K562 (cell line): Measurements from ENCODE around the gene NTRK3. TPM values are rescaled to one million over a fixed set of nuclear protein-coding genes. Genes with fewer than 3 reads are reported as not detected.

Experiments used
- ATAC-seq: fragments of 200-7000 bp; cut with Tn5 transposase; 3 replicates; pipeline ENCODE4 v1.9.1; 2020; ENCODE audit warnings: moderate library complexity
- BruUV-seq: library from RNA; stranded (reverse); fragments of 400-500 nt; replicated peaks from 2 replicates; lab custom pipeline; 2021; lab: Mats Ljungman, UMichigan
- CTCF ChIA-PET: fragments of 300-600 bp; formaldehyde crosslinking; extraction: SDS; loops from one replicate; lab custom pipeline; 2021; ENCODE audit warnings: low intra/inter-chr PET ratio; lab: Yijun Ruan, JAX
- POLR2A ChIA-PET: fragments of 300-600, 350-650 bp; sonication (Branson Sonifier 250); formaldehyde crosslinking; extraction: SDS; loops from one replicate; lab custom pipeline; 2021; ENCODE audit warnings: antibody characterized with exemption, inconsistent platforms; lab: Yijun Ruan, JAX
- DNase-seq, 4 experiments: peaks; one replicate each; pipeline versions ENCODE4 v3.0.0 to v3.0.0-alpha.2; 2011 to 2018; ENCODE audit warnings: low spot score in 3 of 4, mixed read lengths in 3 of 4; ENCODE audit errors: extremely low read depth in 1 of 4
- FAIRE-seq: peaks from 2 replicates; lab custom pipeline; 2011; peaks lifted over from hg19 to GRCh38; lab: Jason Lieb, UNC
- H2AFZ ChIP-seq: 2 replicates; pipeline ENCODE4 v1.6.0; 2011; ENCODE audit warnings: low read depth, low read length, control low read depth, inconsistent platforms
- H3K27ac ChIP-seq: fragments of 200-600 bp; 3 replicates; pipeline ENCODE4 v1.8.0; 2011; ENCODE audit warnings: low read depth, mild to moderate bottlenecking, control low read depth, inconsistent platforms, low read length, moderate library complexity, mixed read lengths; ENCODE audit errors: extremely low read depth
- H3K27me3 ChIP-seq, 2 experiments: fragments of 300-600 bp in 1 of 2; 2 replicates in 1 of 2; 3 replicates in 1 of 2; pipeline versions ENCODE4 v1.6.0 to v1.8.0; 2011; ENCODE audit warnings: inconsistent platforms in 2 of 2, low read length in 2 of 2, mild to moderate bottlenecking in 1 of 2, mixed read lengths in 1 of 2, moderate library complexity in 1 of 2; ENCODE audit not compliant: control insufficient read depth in 2 of 2, insufficient read depth in 2 of 2
- H3K36me3 ChIP-seq: fragments of 300-600 bp; 3 replicates; pipeline ENCODE4 v1.8.0; 2011; ENCODE audit warnings: mild to moderate bottlenecking, low read length, inconsistent platforms; ENCODE audit not compliant: control insufficient read depth, insufficient read depth
- H3K4me1 ChIP-seq, 2 experiments: fragments of 200-600 bp in 1 of 2; replicated peaks in 1 of 2; 2 replicates in 1 of 2; 3 replicates in 1 of 2; pipeline versions ENCODE4 v1.5.1 to v1.8.0; 2011; ENCODE audit warnings: inconsistent platforms in 2 of 2, low read length in 2 of 2, mild to moderate bottlenecking in 1 of 2, mixed read lengths in 1 of 2, moderate library complexity in 1 of 2; ENCODE audit not compliant: control insufficient read depth in 2 of 2, insufficient read depth in 2 of 2
- H3K4me2 ChIP-seq: 2 replicates; pipeline ENCODE4 v1.6.1; 2011; ENCODE audit warnings: low read length, control low read depth, inconsistent platforms, mixed read lengths; ENCODE audit not compliant: insufficient read depth
- H3K4me3 ChIP-seq: fragments of 200-600 bp; sonication (generic), shearing (Covaris generic); 2 replicates; pipeline ENCODE4 v1.5.1; 2016; ENCODE audit warnings: control low read depth, inconsistent platforms
- H3K79me2 ChIP-seq: fragments of 200-600 bp; 3 replicates; pipeline ENCODE4 v1.8.0; 2011; ENCODE audit warnings: low read length, inconsistent platforms; ENCODE audit not compliant: control insufficient read depth, insufficient read depth
- H3K9ac ChIP-seq, 2 experiments: 2 replicates each; pipeline versions ENCODE4 v1.6.0 to v1.6.1; 2011; ENCODE audit warnings: low read depth in 2 of 2, low read length in 2 of 2, control low read depth in 1 of 2, inconsistent platforms in 1 of 2, mild to moderate bottlenecking in 1 of 2, mixed read lengths in 1 of 2; ENCODE audit not compliant: insufficient read depth in 1 of 2
- H3K9me1 ChIP-seq: one replicate; pipeline ENCODE4 v1.6.0; 2011; ENCODE audit warnings: inconsistent platforms, mild to moderate bottlenecking, low read length, moderate library complexity; ENCODE audit not compliant: control insufficient read depth, insufficient read depth
- H3K9me3 ChIP-seq: replicated peaks from 2 replicates; pipeline ENCODE4 v1.5.1; 2011; ENCODE audit warnings: low read depth, low read length, inconsistent platforms; ENCODE audit not compliant: control insufficient read depth, insufficient read depth
- H4K20me1 ChIP-seq: replicated peaks from 2 replicates; pipeline ENCODE4 v1.6.1; 2011; ENCODE audit warnings: low read length, inconsistent platforms, mixed read lengths; ENCODE audit not compliant: control insufficient read depth, insufficient read depth
- CEBPB ChIP-seq: fragments of 450-650 bp; IDR thresholded peaks from 2 replicates; pipeline ENCODE4 v1.6.1; 2016; ENCODE audit warnings: missing genetic modification characterization, missing compliant biosample characterization
- GATAD2A ChIP-seq: fragments of 450-650 bp; IDR thresholded peaks from 2 replicates; pipeline ENCODE4 v1.6.1; 2017
- KDM5B ChIP-seq: fragments of 200-600 bp; sonication (generic); IDR thresholded peaks from 2 replicates; pipeline ENCODE4 v1.6.1; 2012; ENCODE audit warnings: low read depth, mild to moderate bottlenecking, moderate library complexity, low read length, control low read depth, inconsistent platforms; ENCODE audit not compliant: insufficient replicate concordance
- MECOM ChIP-seq: fragments of 250-450 bp; sonication (Bioruptor Pico); IDR thresholded peaks from 2 replicates; pipeline ENCODE4 v1.8.0; 2022; ENCODE audit warnings: inconsistent platforms
- NELFE ChIP-seq: IDR thresholded peaks from 2 replicates; pipeline ENCODE4 v1.6.1; 2011; ENCODE audit warnings: mild to moderate bottlenecking; ENCODE audit not compliant: insufficient read depth, insufficient read length
- POLR2AphosphoS5 ChIP-seq: IDR thresholded peaks from 2 replicates; pipeline ENCODE4 v1.6.1; 2011; ENCODE audit warnings: mild to moderate bottlenecking, low read depth, low read length, moderate library complexity; ENCODE audit not compliant: control insufficient read depth, insufficient read depth
- POU5F1 ChIP-seq: fragments of 150-350 bp; IDR thresholded peaks from 2 replicates; pipeline ENCODE4 v1.6.1; 2014; ENCODE audit warnings: borderline replicate concordance, low read length, low read depth, mild to moderate bottlenecking; ENCODE audit not compliant: partially characterized antibody
- SNIP1 ChIP-seq: fragments of 450-650 bp; IDR thresholded peaks from 2 replicates; pipeline ENCODE4 v1.7.1; 2017; ENCODE audit warnings: low read depth, mild to moderate bottlenecking
- SP2 ChIP-seq: IDR thresholded peaks from 2 replicates; pipeline ENCODE4 v1.6.1; 2011; ENCODE audit warnings: mild to moderate bottlenecking, low read depth, low read length, moderate library complexity; ENCODE audit not compliant: poor library complexity, severe bottlenecking; ENCODE audit errors: extremely low read depth
- TFAM ChIP-seq: fragments of 250-450 bp; sonication (Bioruptor Pico); conservative IDR thresholded peaks from 2 replicates; pipeline ENCODE4 v1.5.0; 2021; ENCODE audit warnings: mild to moderate bottlenecking, moderate library complexity
- XRCC5 ChIP-seq: fragments of 200-400 bp; formaldehyde crosslinking; IDR thresholded peaks from 2 replicates; pipeline ENCODE4 v1.6.1; 2017; ENCODE audit warnings: low read depth, mild to moderate bottlenecking, low read length
- ZBTB7A ChIP-seq: IDR thresholded peaks from 2 replicates; pipeline ENCODE4 v1.6.1; 2011; ENCODE audit warnings: low read depth, mild to moderate bottlenecking, low read length, moderate library complexity, borderline replicate concordance; ENCODE audit not compliant: control insufficient read depth
- ZNF121 ChIP-seq: sonication (generic); formaldehyde crosslinking; conservative IDR thresholded peaks from 2 replicates; pipeline ENCODE4 v1.8.0; 2022; ENCODE audit warnings: missing genetic modification reagents
- ZNF282 ChIP-seq: sonication (generic); formaldehyde crosslinking; IDR thresholded peaks from 2 replicates; pipeline ENCODE4 v1.8.1; 2023; ENCODE audit warnings: missing genetic modification reagents
- ZNF780A ChIP-seq: fragments of 250-450 bp; sonication (Bioruptor Pico); IDR thresholded peaks from 2 replicates; pipeline ENCODE4 v1.5.0; 2021; ENCODE audit warnings: mild to moderate bottlenecking
- WGBS: fragments of 100-300 bp; shearing (Covaris generic); methylation state at CpG from one replicate; pipeline ENCODE4 v1.1.6; 2016; ENCODE audit warnings: low coverage, mixed read lengths; ENCODE audit not compliant: insufficient coverage; ENCODE audit errors: missing lambda C conversion rate; 5-methylcytosine and 5-hydroxymethylcytosine counted together
- in situ Hi-C: fragments of 300-500 bp; cut with MboI; formaldehyde crosslinking; loops from 4 replicates; pipeline ENCODE4 v1.15.0; 2018; ENCODE audit warnings: inconsistent platforms, mixed read lengths
- intact Hi-C: fragments of 100-400 bp; cut with micrococcal nuclease; formaldehyde crosslinking; loops from 2 replicates; pipeline ENCODE4 v1.14.2; 2022
- polyA plus RNA-seq, 8 experiments: library from polyadenylated mRNA; depleted of rRNA in 4 of 8; stranded (reverse) in 5 of 8; unstranded in 3 of 8; fragments of >200 nt; fragmentation: Nextera tagmentation in 2 of 8; fragmentation: Illumina TruSeq in 1 of 8; extraction: Ambion mirVana in 2 of 8; extraction: Trizol in 1 of 8; gene quantifications; 2 replicates each; pipeline versions ENCODE4 v1.2.1 to v1.2.3, GENCODE V29; 2011 to 2014; ENCODE audit warnings: inconsistent platforms in 1 of 8, missing spikeins in 1 of 8
- total RNA-seq, 7 experiments: library from RNA; depleted of rRNA in 6 of 7; stranded (reverse); fragments of >200 nt in 6 of 7; fragmentation: Illumina TruSeq in 2 of 7; extraction: Trizol in 2 of 7; gene quantifications; 2 replicates each; pipeline versions ENCODE4 v1.2.1 to v1.2.3, GENCODE V29; 2011 to 2021; ENCODE audit warnings: low replicate concordance in 1 of 7
- TF ChIP-seq, protein P1 (sequence below): fragments of 450-650 bp; IDR thresholded peaks from 2 replicates; pipeline ENCODE4 v1.6.1; 2016
- TF ChIP-seq, protein P2 (sequence below): fragments of 250-450 bp; sonication (Bioruptor Pico); IDR thresholded peaks from 2 replicates; pipeline ENCODE4 v1.5.0; 2021
- TF ChIP-seq, protein P3 (sequence below): sonication (generic); formaldehyde crosslinking; IDR thresholded peaks from 2 replicates; pipeline ENCODE4 v1.8.1; 2022; ENCODE audit warnings: missing genetic modification reagents

The NTRK3 gene
- total and polyA plus RNA-seq, 9 of the 15 experiments (the other 6 are each of a cell fraction or from before 2014, with no cell fraction given), result 0.11 to 0.13 TPM; not detected in 7

DNA sequence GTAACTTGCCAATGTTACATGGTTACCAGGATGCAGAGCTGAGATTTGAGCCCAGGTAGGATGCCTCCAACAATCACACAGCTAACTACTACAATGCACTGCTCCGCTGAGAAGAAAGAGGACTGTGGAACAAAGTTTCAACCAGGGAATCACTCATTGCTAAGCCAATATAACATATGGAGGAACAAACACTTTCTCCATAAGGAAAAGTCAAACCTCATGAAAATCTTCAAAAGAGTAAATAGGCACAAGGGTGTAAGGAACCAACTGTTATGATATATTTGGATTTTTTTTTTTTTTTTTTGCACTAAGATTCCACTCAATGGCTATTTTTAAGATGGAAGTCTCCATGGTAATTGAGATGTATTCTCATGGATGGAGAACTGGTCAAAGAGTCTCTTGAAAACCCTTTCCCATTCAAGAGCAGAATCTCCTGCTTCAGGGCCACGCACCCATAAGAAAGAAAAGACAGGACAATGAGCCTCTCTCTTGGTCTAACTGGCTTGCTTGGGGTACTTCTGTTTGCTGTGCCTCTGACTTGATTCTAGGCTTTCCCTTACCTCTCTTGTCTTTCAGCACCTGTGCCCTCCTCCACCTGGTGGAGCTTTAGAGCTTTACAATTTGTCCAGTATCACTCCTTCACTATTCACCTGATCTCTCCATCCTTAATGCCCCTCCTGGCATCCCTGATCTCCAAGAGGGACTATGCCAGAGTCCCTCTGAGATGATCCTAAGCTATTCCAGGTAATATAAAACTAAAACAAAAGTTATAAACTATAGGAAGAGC lies 252.8 kb downstream of the NTRK3 start:
- H3K9ac ChIP-seq, result no peak overlapping the region
- POLR2A ChIA-PET, result no interaction called here
- H3K36me3 ChIP-seq, result no peaks in the 10 kb centered on the region
- no peak overlapping the region for H3K27ac ChIP-seq
- intact Hi-C loops, result no loop called here
- 0% methylated on average over 2 of the region's 2 CpGs for WGBS
- H3K79me2 ChIP-seq, result no peaks in the 10 kb centered on the region
- no peaks in the 10 kb centered on the region for H3K9me1 ChIP-seq
- FAIRE-seq (no peak), DNase-seq (no peak), ATAC-seq (no peak)
- no peak overlapping the region for H3K4me2 ChIP-seq
- H4K20me1 ChIP-seq, result no peaks in the 10 kb centered on the region; the same call in 1 of the 2 replicates
- no peaks in the 10 kb centered on the region for H3K27me3 ChIP-seq
- BruUV-seq, result no TSS peak
- no peak overlapping the region for H2AFZ ChIP-seq
- no peak overlapping the region for H3K4me3 ChIP-seq
- in situ Hi-C loops, result no loop called here
- H3K9me3 ChIP-seq, result no peaks in the 10 kb centered on the region
- H3K4me1 ChIP-seq, result no peaks in the 10 kb centered on the region
- CTCF ChIA-PET, result no interaction called here
- TF ChIP-seq TFAM (CRISPR knock-in tag) (no peak), KDM5B (no peak), ZNF780A (CRISPR knock-in tag) (no peak), SNIP1 (no peak), MECOM (CRISPR knock-in tag) (no peak), ZNF121 (CRISPR knock-in tag) (no peak), SP2 (no peak), NELFE (no peak), POU5F1 (no peak), ZBTB7A (no peak), XRCC5 (no peak), CEBPB (tag) (no peak), GATAD2A (no peak), POLR2AphosphoS5 (no peak), ZNF282 (CRISPR knock-in tag) (no peak)
- TF ChIP-seq, protein P1, sequence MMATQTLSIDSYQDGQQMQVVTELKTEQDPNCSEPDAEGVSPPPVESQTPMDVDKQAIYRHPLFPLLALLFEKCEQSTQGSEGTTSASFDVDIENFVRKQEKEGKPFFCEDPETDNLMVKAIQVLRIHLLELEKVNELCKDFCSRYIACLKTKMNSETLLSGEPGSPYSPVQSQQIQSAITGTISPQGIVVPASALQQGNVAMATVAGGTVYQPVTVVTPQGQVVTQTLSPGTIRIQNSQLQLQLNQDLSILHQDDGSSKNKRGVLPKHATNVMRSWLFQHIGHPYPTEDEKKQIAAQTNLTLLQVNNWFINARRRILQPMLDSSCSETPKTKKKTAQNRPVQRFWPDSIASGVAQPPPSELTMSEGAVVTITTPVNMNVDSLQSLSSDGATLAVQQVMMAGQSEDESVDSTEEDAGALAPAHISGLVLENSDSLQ, result no peak
- TF ChIP-seq, protein P2, sequence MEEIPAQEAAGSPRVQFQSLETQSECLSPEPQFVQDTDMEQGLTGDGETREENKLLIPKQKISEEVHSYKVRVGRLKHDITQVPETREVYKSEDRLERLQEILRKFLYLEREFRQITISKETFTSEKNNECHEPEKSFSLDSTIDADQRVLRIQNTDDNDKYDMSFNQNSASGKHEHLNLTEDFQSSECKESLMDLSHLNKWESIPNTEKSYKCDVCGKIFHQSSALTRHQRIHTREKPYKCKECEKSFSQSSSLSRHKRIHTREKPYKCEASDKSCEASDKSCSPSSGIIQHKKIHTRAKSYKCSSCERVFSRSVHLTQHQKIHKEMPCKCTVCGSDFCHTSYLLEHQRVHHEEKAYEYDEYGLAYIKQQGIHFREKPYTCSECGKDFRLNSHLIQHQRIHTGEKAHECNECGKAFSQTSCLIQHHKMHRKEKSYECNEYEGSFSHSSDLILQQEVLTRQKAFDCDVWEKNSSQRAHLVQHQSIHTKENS (CRISPR knock-in tag), result no peak
- TF ChIP-seq, protein P3, sequence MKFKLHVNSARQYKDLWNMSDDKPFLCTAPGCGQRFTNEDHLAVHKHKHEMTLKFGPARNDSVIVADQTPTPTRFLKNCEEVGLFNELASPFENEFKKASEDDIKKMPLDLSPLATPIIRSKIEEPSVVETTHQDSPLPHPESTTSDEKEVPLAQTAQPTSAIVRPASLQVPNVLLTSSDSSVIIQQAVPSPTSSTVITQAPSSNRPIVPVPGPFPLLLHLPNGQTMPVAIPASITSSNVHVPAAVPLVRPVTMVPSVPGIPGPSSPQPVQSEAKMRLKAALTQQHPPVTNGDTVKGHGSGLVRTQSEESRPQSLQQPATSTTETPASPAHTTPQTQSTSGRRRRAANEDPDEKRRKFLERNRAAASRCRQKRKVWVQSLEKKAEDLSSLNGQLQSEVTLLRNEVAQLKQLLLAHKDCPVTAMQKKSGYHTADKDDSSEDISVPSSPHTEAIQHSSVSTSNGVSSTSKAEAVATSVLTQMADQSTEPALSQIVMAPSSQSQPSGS, result no peak
